ENCODE data around the gene ZER1. TPM values are rescaled to one million over a fixed set of nuclear protein-coding genes. Genes with fewer than 3 reads are reported as not detected.

ZER1 gene
- total RNA-seq, 4 donors from 2014 or later, result 30.9 to 80.1 (median 34.7) TPM

DNA sequence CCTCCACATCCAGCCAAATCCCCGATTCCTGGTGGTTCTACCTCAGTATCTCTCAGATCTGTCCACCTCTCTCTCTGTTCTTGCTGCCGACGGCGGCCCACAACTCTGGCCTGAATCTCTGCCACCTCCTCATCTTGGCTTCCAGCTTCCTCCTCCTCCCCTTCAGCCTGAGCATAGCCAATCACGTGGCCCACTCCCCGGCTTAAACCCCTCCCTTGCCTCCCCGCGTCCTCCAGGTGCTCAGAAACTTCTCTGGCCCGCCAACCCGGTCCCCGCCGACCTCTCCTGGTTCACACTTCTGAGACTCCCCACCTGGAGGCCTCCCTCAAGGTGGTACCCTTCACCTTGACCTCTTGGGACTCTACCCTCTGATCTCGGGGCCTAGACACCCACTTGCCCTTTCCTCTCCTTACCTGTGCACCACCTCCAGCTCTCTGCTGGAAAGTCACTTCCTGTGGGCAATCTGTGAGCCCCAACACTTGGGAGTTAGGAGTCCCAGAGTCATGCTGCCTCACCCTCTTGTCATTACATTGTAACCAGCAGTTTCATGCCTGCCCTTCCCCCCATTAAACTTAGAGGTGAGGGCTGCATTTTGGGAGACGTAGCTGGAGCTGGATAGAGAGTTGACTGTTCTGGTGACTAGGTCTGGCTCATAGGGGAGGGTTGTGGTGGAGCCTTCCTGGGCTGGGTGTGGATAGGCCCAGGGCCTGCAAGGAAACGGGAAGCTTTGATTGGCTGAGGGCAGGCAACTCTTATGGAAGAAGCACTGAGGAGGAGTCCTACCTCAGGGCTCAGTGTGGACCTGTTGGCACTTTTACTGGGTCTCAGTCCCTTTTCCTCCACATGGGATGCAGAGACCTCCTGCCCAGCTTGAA, 87.2 kb downstream of the ZER1 start:
- TF ChIP-seq, protein P1, sequence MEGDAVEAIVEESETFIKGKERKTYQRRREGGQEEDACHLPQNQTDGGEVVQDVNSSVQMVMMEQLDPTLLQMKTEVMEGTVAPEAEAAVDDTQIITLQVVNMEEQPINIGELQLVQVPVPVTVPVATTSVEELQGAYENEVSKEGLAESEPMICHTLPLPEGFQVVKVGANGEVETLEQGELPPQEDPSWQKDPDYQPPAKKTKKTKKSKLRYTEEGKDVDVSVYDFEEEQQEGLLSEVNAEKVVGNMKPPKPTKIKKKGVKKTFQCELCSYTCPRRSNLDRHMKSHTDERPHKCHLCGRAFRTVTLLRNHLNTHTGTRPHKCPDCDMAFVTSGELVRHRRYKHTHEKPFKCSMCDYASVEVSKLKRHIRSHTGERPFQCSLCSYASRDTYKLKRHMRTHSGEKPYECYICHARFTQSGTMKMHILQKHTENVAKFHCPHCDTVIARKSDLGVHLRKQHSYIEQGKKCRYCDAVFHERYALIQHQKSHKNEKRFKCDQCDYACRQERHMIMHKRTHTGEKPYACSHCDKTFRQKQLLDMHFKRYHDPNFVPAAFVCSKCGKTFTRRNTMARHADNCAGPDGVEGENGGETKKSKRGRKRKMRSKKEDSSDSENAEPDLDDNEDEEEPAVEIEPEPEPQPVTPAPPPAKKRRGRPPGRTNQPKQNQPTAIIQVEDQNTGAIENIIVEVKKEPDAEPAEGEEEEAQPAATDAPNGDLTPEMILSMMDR (IDR thresholded peaks at IDR 0.05; ENCODE audit: low read depth), result no peak

DNA sequence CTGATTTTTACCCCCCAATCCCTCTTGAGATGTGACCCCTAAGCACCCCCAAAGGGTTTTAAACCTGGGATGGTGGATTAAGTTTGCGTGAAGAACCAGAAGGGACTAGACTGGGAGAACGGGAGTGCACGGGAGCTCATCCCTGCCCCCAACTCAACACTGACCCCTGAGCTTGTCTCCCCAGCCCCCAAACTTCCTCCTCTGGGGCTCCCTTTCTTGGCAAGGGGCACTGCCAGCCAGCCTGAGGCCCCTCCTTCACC, 87.7 kb downstream of the ZER1 start:
- TF ChIP-seq, protein P1 (IDR thresholded peaks at IDR 0.05; ENCODE audit: low read depth), result no peak

GRCh38 chr9:128683340-128684064, 88.2 kb downstream of the ZER1 start:
- TF ChIP-seq, protein P1 (IDR thresholded peaks at IDR 0.05; ENCODE audit: low read depth), result no peak

Small RNAs within 50 kb of the gene (small RNA-seq; reads per million reads assigned to genes)
- gene RF00017, result not detected
- not detected for gene RN7SL560P

Other genes starting within 250 kb of the ZER1 start
- 100 to 1,000 TPM; 185 to 310 (median 275) TPM for gene SPTAN1, start 219.3 kb downstream of the ZER1 start, total RNA-seq
- 10 to 100 TPM; 15.0 to 21.4 (median 18.5) TPM for gene DYNC2I2, start 115.1 kb downstream of the ZER1 start, total RNA-seq
- gene SET, start 82.7 kb downstream of the ZER1 start, total RNA-seq, result 100 to 1,000 TPM; 116 to 160 (median 146) TPM
- 10 to 100 TPM in 1 of 4 donors, 1 to 10 TPM in 3; 1.3 to 13.2 (median 4.7) TPM for gene PKN3, start 69.4 kb downstream of the ZER1 start, total RNA-seq
- gene ZDHHC12, start 47.8 kb downstream of the ZER1 start, total RNA-seq, result 10 to 100 TPM; 11.7 to 36.5 (median 27.0) TPM
- gene TBC1D13, start 15.3 kb upstream of the ZER1 start, total RNA-seq, result 10 to 100 TPM in 3 of 4 donors, 1 to 10 TPM in 1; 9.0 to 27.9 (median 12.4) TPM
- gene ENDOG, start 46.6 kb upstream of the ZER1 start, total RNA-seq, result 10 to 100 TPM; 12.1 to 29.8 (median 19.9) TPM
- 10 to 100 TPM; 20.2 to 38.1 (median 23.7) TPM for gene SPOUT1, start 57.9 kb upstream of the ZER1 start, total RNA-seq
- 1 to 10 TPM; 1.5 to 7.5 (median 2.1) TPM for gene KYAT1, start 110.0 kb upstream of the ZER1 start, total RNA-seq
- gene LRRC8A, start 110.2 kb upstream of the ZER1 start, total RNA-seq, result 10 to 100 TPM; 17.2 to 78.6 (median 24.4) TPM
- gene PHYHD1, start 149.1 kb upstream of the ZER1 start, total RNA-seq, result 10 to 100 TPM; 16.1 to 82.3 (median 29.9) TPM
- 10 to 100 TPM; 10.4 to 16.6 (median 11.5) TPM for gene DOLK, start 175.7 kb upstream of the ZER1 start, total RNA-seq
- 10 to 100 TPM; 21.1 to 62.9 (median 28.6) TPM for gene NUP188, start 175.8 kb upstream of the ZER1 start, total RNA-seq

All from subcutaneous adipose tissue (tissue), 4 donors.